ENCODE data around the gene LDAH. TPM values are rescaled to one million over a fixed set of nuclear protein-coding genes. Genes with fewer than 3 reads are reported as not detected.

The LDAH gene
- total RNA-seq, 1 experiment from 2014 or later = not detected

DNA sequence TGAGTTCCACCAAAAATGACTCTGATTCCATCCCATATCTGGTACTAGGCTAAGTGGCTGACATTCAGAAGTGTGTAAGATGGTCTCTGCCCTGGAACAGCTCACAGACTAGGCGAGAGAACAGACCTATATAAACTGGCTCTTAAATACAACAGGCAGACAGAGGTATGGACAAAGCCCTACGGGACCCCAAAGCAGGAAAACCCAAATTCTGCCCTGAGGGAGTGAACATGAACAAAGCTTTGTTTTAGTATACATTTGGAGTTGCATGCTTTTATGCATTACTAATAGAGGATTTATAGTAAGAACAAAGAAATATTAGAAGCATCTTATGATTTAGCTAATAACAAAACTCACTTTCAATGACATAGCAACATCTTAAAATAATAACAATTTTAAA lies 130.8 kb downstream of the LDAH start:
- ChIA-PET POLR2A (ENCODE audit: unreplicated experiment) (no interaction called here), CTCF (no interaction called here)
- Histone ChIP-seq H3K9me3 (ENCODE audit: low read length) (no peaks in the 10 kb centered on the region), H3F3A (ENCODE audit: low read length, unreplicated experiment) (no peaks in the 10 kb centered on the region), H2AFZ (ENCODE audit: low read length) (no peak overlapping the region), H3K36me3 (ENCODE audit: low read depth, low read length) (no peaks in the 10 kb centered on the region), H3K4me1 (ENCODE audit: insufficient read depth, low read length) (no peaks in the 10 kb centered on the region), H3K9me2 (replicated peaks; ENCODE audit: low read length) (no peaks in the 10 kb centered on the region), H4K20me1 (ENCODE audit: low read length) (no peaks in the 10 kb centered on the region), H3K4me3 (ENCODE audit: low read length) (no peak overlapping the region), H3K4me2 (ENCODE audit: low read length) (no peak overlapping the region), H3K9ac (ENCODE audit: low read length) (no peak overlapping the region), H3K27me3 (ENCODE audit: low read length) (peaks cover 75% of the 10 kb centered on the region), H3K79me2 (ENCODE audit: low read length) (no peaks in the 10 kb centered on the region), H3K27ac (ENCODE audit: low read length) (no peak overlapping the region)
- DNase-seq (no peak), ATAC-seq (no peak)
- intact Hi-C loops (cut with micrococcal nuclease) = no loop called here
- TF ChIP-seq, protein P1, sequence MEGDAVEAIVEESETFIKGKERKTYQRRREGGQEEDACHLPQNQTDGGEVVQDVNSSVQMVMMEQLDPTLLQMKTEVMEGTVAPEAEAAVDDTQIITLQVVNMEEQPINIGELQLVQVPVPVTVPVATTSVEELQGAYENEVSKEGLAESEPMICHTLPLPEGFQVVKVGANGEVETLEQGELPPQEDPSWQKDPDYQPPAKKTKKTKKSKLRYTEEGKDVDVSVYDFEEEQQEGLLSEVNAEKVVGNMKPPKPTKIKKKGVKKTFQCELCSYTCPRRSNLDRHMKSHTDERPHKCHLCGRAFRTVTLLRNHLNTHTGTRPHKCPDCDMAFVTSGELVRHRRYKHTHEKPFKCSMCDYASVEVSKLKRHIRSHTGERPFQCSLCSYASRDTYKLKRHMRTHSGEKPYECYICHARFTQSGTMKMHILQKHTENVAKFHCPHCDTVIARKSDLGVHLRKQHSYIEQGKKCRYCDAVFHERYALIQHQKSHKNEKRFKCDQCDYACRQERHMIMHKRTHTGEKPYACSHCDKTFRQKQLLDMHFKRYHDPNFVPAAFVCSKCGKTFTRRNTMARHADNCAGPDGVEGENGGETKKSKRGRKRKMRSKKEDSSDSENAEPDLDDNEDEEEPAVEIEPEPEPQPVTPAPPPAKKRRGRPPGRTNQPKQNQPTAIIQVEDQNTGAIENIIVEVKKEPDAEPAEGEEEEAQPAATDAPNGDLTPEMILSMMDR (conservative IDR thresholded peaks at IDR 0.05; ENCODE audit: low read depth, low read length) = no peak
- TF ChIP-seq EZH2 (IDR thresholded peaks at IDR 0.05; ENCODE audit: low read length, unreplicated experiment) (no peak), EZH2phosphoT487 (IDR thresholded peaks at IDR 0.05; ENCODE audit: borderline replicate concordance, low read length) (no peak)
- no TSS peak for BruUV-seq (replicated peaks)

DNA sequence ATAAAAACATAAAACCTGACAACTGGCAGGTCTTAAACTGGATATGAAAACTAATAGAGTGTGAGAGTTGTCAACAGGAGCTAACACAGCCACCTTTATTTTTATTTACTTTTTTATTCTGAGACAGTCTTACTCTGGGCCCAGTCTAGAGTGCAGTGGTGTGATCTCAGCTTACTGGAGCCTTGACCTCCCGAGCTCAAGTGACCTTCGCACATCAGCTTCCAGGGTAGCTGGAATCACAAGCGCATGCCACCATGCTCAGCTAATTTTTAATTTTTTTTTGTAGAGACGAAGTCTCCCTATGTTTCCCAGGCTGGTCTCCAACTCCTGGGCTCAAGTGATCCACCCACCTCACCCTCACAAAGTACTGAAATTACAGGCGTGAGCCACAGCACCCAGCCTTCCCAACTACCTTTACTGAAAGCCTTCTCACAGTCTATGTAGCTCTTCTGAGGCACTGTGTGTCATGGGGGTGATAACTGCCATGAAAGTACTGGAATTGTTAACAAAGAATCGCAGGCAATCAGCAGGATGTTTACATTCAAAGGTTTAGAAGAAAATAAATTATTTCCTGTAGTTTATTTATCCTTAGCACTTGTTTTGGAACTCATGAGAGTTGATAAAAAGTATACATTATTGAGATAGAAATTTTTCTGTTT lies 131.7 kb downstream of the LDAH start:
- intact Hi-C loops (cut with micrococcal nuclease) = no loop called here
- POLR2A ChIA-PET (ENCODE audit: unreplicated experiment) = no interaction called here
- CTCF ChIA-PET = no interaction called here

More for the DNA sequence above, 131.7 kb downstream of the LDAH start:
- Histone ChIP-seq H3K9ac (ENCODE audit: low read length) (no peak overlapping the region), H3K4me1 (ENCODE audit: insufficient read depth, low read length) (no peaks in the 10 kb centered on the region), H4K20me1 (ENCODE audit: low read length) (no peaks in the 10 kb centered on the region), H3F3A (ENCODE audit: low read length, unreplicated experiment) (no peaks in the 10 kb centered on the region), H2AFZ (ENCODE audit: low read length) (no peak overlapping the region), H3K36me3 (ENCODE audit: low read depth, low read length) (no peaks in the 10 kb centered on the region), H3K27me3 (ENCODE audit: low read length) (peaks cover 66% of the 10 kb centered on the region), H3K4me3 (ENCODE audit: low read length) (no peak overlapping the region), H3K27ac (ENCODE audit: low read length) (no peak overlapping the region), H3K9me2 (replicated peaks; ENCODE audit: low read length) (no peaks in the 10 kb centered on the region), H3K79me2 (ENCODE audit: low read length) (no peaks in the 10 kb centered on the region), H3K4me2 (ENCODE audit: low read length) (no peak overlapping the region), H3K9me3 (ENCODE audit: low read length) (no peaks in the 10 kb centered on the region)
- no peak for DNase-seq
- no TSS peak for BruUV-seq (replicated peaks)
- TF ChIP-seq EZH2phosphoT487 (IDR thresholded peaks at IDR 0.05; ENCODE audit: borderline replicate concordance, low read length) (no peak), EZH2 (IDR thresholded peaks at IDR 0.05; ENCODE audit: low read length, unreplicated experiment) (no peak)
- TF ChIP-seq, protein P1 (conservative IDR thresholded peaks at IDR 0.05; ENCODE audit: low read depth, low read length) = no peak
- ATAC-seq = no peak
